Choroid plexus epithelial cell (primary cell): ENCODE data around the gene ASAP2.

Experiments used
- DNase-seq: peaks from one replicate; pipeline ENCODE4 v3.0.0-alpha.2; 2010; ENCODE audit warnings: low read depth
- H3K4me3 ChIP-seq: 2 replicates; pipeline ENCODE4 v1.5.1; 2011; ENCODE audit warnings: low read depth, mild to moderate bottlenecking, control low read depth, low read length, moderate library complexity
- TF ChIP-seq, protein P1 (sequence below): conservative IDR thresholded peaks from 2 replicates; pipeline ENCODE4 v1.5.1; 2011; ENCODE audit warnings: low read depth, mild to moderate bottlenecking, control low read depth, inconsistent platforms, low read length, moderate library complexity

ASAP2 gene

DNA sequence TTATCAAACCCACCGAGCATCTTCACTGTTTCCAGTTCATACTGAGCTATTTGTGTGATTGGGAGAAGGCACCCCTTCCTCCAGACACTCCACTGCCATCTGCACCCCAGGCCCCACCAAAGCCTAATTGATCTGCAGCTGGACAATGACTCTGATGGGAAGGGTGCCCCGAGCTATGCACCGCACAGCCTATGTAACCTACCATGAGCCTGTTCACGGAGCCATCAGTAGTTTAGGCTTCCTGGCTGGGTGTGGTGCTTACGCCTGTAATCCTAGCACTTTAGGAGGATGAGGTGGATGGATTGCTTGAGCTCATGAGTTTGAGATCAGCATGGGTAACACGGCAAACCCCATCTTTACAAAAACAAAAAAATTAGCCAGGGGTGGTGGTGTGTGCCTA, 17.8 kb upstream of the ASAP2 start:
- no peak for DNase-seq
- TF ChIP-seq, protein P1, sequence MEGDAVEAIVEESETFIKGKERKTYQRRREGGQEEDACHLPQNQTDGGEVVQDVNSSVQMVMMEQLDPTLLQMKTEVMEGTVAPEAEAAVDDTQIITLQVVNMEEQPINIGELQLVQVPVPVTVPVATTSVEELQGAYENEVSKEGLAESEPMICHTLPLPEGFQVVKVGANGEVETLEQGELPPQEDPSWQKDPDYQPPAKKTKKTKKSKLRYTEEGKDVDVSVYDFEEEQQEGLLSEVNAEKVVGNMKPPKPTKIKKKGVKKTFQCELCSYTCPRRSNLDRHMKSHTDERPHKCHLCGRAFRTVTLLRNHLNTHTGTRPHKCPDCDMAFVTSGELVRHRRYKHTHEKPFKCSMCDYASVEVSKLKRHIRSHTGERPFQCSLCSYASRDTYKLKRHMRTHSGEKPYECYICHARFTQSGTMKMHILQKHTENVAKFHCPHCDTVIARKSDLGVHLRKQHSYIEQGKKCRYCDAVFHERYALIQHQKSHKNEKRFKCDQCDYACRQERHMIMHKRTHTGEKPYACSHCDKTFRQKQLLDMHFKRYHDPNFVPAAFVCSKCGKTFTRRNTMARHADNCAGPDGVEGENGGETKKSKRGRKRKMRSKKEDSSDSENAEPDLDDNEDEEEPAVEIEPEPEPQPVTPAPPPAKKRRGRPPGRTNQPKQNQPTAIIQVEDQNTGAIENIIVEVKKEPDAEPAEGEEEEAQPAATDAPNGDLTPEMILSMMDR = no peak
- H3K4me3 ChIP-seq = no peak overlapping the region

DNA sequence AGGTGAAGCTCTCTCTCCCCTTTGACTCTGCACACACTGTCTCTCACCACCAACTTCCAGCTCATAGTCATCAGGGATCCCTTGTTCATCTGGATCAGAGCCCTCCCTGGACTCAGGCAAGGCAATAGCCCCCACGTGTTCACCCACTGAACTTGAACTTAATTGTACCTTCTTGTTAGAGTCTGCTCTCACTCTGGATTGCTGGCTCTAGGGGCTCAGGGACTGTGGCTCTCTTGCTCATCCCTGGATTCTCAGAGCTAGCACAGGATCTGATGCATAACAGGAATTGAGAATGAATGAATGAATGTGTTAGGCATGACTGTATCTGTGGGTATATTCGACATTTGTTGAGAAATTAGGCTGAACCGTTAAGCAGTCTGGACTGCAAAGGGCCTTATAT, 16.7 kb upstream of the ASAP2 start:
- TF ChIP-seq, protein P1 = no peak
- DNase-seq = no peak
- no peak overlapping the region for H3K4me3 ChIP-seq

DNA sequence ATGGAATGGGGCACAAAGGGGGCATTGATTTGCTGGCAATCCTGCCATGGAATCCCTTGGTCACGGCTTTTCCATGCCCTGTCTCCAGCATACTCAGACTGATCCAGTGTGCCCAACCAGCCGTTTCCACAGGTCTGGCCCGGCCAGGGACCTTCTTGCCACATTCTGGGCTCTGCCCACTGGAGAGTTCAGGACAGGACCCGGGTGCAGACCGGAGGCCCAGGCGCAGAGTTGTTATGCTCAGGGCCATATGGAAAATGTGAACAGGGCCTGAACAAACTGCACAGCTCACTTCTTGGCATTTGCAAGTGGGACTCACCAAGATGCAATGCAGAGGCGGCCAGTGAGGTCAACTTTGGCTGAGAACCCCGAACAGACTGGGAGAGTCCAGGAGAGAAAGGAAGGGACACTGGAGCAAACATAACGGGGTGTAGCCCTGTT, 15.6 kb upstream of the ASAP2 start:
- peak; percentile 89 for DNase-seq
- H3K4me3 ChIP-seq = no peak overlapping the region
- TF ChIP-seq, protein P1 = no peak

DNA sequence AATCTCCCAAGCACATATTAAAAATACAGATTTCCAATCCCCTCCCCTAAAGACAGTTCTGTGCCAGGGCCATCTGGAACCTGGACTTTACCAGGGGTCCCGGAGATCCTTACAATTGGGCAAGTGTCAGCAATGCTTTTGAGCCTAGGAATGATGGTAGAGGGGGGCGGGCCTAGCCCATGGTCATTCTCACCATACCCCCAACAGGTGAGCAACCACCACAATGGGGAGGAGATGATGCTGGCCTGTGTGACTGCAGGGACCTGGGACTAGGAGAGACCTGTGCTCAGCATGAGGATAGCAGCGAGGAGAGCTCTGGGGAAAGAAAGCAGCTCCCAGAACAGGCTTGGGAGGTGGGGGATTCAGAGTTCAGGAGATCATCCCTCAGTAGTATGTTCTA, 13.9 kb upstream of the ASAP2 start:
- TF ChIP-seq, protein P1 = no peak
- no peak overlapping the region for H3K4me3 ChIP-seq
- DNase-seq = no peak

DNA sequence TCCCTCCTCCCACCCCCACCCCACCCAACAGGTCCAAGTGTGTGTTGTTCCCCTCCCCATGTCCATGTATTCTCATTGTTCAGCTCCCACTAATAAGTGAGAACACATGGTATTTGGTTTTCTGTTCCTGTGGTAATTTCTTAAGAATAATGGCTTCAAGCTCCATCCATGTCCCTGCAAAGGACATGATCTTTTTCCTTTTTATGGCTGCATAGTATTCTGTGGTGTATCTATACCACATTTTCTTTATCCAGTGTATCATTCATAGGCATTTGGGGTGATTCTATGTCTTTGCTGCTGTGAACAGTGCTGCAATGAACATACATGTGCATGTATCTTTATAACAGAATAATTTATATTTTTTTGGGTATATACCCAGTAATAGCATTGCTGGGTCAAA, 12.3 kb upstream of the ASAP2 start:
- DNase-seq = no peak
- TF ChIP-seq, protein P1 = no peak
- no peak overlapping the region for H3K4me3 ChIP-seq

DNA sequence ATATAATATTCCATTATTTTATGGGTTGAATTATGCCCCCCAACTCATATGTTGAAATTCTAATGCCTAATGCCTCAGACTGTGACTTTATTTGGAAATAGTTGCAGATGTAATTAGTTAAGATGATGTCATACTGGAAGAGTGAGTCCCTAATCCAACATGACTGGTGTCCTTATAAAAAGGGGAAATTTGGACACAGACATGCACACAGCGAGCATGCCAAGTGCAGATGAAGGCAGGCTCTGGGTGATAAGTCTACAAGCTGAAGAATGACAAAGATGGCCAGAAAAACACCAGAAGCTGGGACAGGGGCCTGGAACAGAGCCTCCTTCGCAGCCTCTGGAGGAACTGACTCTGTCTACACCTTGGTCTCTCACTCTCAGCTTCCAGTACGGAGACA, 10.0 kb upstream of the ASAP2 start:
- TF ChIP-seq, protein P1 = no peak
- no peak for DNase-seq
- H3K4me3 ChIP-seq = no peak overlapping the region

DNA sequence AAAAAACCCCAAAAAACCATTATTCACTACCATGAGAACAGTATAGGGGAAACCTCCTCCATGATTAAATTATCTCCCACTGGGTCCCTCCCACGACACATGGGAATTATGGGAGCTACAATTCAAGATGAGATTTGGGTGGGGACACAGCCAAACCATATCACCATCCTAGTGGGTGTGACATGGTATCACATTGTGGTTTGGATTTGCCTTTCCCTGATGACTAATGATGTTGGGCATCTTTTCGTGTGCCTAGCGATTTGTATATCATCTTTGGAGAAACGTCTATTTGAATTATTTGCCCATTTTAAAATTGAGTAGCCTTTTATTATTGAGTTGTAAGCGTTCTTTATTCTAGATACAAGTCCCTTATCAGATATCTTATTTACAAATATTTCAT, 8.7 kb upstream of the ASAP2 start:
- no peak for DNase-seq
- TF ChIP-seq, protein P1 = no peak
- H3K4me3 ChIP-seq = no peak overlapping the region
